H1 (cell line): ENCODE data around the gene RNASE12. TPM values are rescaled to one million over a fixed set of nuclear protein-coding genes. Genes with fewer than 3 reads are reported as not detected.

Experiments
- CTCF ChIA-PET: fragments of 300-600 bp; sonication (Branson Sonifier 250); formaldehyde crosslinking; loops from one replicate; lab custom pipeline; 2021; ENCODE audit not compliant: partially characterized antibody; lab: Charles Lee
- POLR2A ChIA-PET: fragments of 300-600 bp; sonication (Branson Sonifier 250); formaldehyde crosslinking; loops from one replicate; lab custom pipeline; 2021; ENCODE audit warnings: inconsistent platforms; ENCODE audit not compliant: partially characterized antibody; lab: Charles Lee
- DNase-seq, 2 experiments: peaks; one replicate each; pipeline versions ENCODE4 v3.0.0 to v3.0.0-alpha.2; 2010 to 2022; ENCODE audit warnings: low spot score in 2 of 2, low read depth in 1 of 2, mixed read lengths in 1 of 2
- FAIRE-seq: peaks from 2 replicates; lab custom pipeline; 2011; peaks lifted over from hg19 to GRCh38; lab: Jason Lieb, UNC
- H2AFZ ChIP-seq: 2 replicates; pipeline ENCODE4 v1.8.1; 2012; ENCODE audit warnings: low read length, inconsistent platforms
- H2AK5ac ChIP-seq: 2 replicates; pipeline ENCODE4 v1.6.1; 2013; ENCODE audit warnings: low read depth, low read length
- H2BK120ac ChIP-seq: replicated peaks from 2 replicates; pipeline ENCODE3; 2013; ENCODE audit warnings: low read depth, low read length, inconsistent platforms
- H2BK12ac ChIP-seq: 2 replicates; pipeline ENCODE4 v1.6.1; 2013; ENCODE audit warnings: low read depth, low read length
- H2BK15ac ChIP-seq: 2 replicates; pipeline ENCODE4 v1.6.1; 2013; ENCODE audit warnings: low read length
- H2BK20ac ChIP-seq: 2 replicates; pipeline ENCODE4 v1.6.1; 2013; ENCODE audit warnings: low read length
- H2BK5ac ChIP-seq: 2 replicates; pipeline ENCODE4 v1.6.1; 2013; ENCODE audit warnings: low read depth, low read length
- H3K14ac ChIP-seq: 2 replicates; pipeline ENCODE4 v1.6.1; 2013; ENCODE audit warnings: inconsistent platforms; ENCODE audit not compliant: insufficient read length
- H3K18ac ChIP-seq: 2 replicates; pipeline ENCODE4 v1.6.1; 2013; ENCODE audit warnings: low read length; ENCODE audit errors: extremely low read depth
- H3K23ac ChIP-seq: 2 replicates; pipeline ENCODE4 v1.6.1; 2013; ENCODE audit warnings: inconsistent platforms; ENCODE audit not compliant: insufficient read length
- H3K23me2 ChIP-seq: 2 replicates; pipeline ENCODE4 v1.6.1; 2013; ENCODE audit warnings: low read depth, low read length
- H3K27ac ChIP-seq: 2 replicates; pipeline ENCODE4 v1.6.1; 2011; ENCODE audit warnings: low read depth, low read length, inconsistent platforms
- H3K27me3 ChIP-seq, 4 experiments: replicated peaks in 1 of 4; 1 replicate in 1 of 4; 2 replicates in 3 of 4; pipeline versions ENCODE4 v1.6.1 to v1.8.1; 2011 to 2013; ENCODE audit warnings: low read length in 3 of 4, mild to moderate bottlenecking in 3 of 4, inconsistent platforms in 2 of 4, mixed read lengths in 2 of 4, moderate library complexity in 1 of 4; ENCODE audit not compliant: control insufficient read depth in 3 of 4, insufficient read depth in 3 of 4; ENCODE audit errors: extremely low read depth in 1 of 4
- H3K36me3 ChIP-seq, 4 experiments: 2 replicates each; pipeline versions ENCODE4 v1.6.1 to v1.8.1; 2011 to 2013; ENCODE audit warnings: mild to moderate bottlenecking in 4 of 4, low read length in 3 of 4, moderate library complexity in 2 of 4, control low read depth in 1 of 4, inconsistent platforms in 1 of 4; ENCODE audit not compliant: insufficient read depth in 4 of 4, control insufficient read depth in 2 of 4
- H3K4ac ChIP-seq: replicated peaks from 2 replicates; pipeline ENCODE3; 2013; ENCODE audit warnings: low read length, low read depth, mixed read lengths, inconsistent platforms; ENCODE audit not compliant: insufficient read length
- H3K4me1 ChIP-seq, 4 experiments: replicated peaks in 1 of 4; 1 replicate in 1 of 4; 2 replicates in 3 of 4; pipeline versions ENCODE4 v1.6.1 to v1.8.1; 2011 to 2013; ENCODE audit warnings: low read length in 3 of 4, inconsistent platforms in 2 of 4, mixed read lengths in 1 of 4; ENCODE audit not compliant: insufficient read depth in 4 of 4, control insufficient read depth in 3 of 4
- H3K4me2 ChIP-seq, 2 experiments: 2 replicates each; pipeline versions ENCODE4 v1.6.1 to v1.8.1; 2011 to 2013; ENCODE audit warnings: low read depth in 2 of 2, low read length in 2 of 2, control low read depth in 1 of 2, inconsistent platforms in 1 of 2, mild to moderate bottlenecking in 1 of 2; ENCODE audit not compliant: insufficient read depth in 1 of 2
- H3K4me3 ChIP-seq, 4 experiments: fragments of 200-600, 300-600 bp in 1 of 4; sonication (generic), shearing (Covaris generic), sonication (Bioruptor Twin) in 1 of 4; 2 replicates each; pipeline versions ENCODE4 v1.5.1 to v1.8.1; 2011 to 2016; ENCODE audit warnings: low read length in 4 of 4, low read depth in 3 of 4, control low read depth in 2 of 4, inconsistent platforms in 2 of 4, mild to moderate bottlenecking in 2 of 4, mixed read lengths in 1 of 4, moderate library complexity in 1 of 4; ENCODE audit not compliant: insufficient read depth in 2 of 4; ENCODE audit errors: extremely low read depth in 1 of 4
- H3K56ac ChIP-seq: replicated peaks from 2 replicates; pipeline ENCODE3; 2013; ENCODE audit warnings: low read depth, mild to moderate bottlenecking, mixed read lengths, low read length, inconsistent platforms; ENCODE audit not compliant: insufficient read length
- H3K79me1 ChIP-seq: 2 replicates; pipeline ENCODE4 v1.6.1; 2013; ENCODE audit warnings: low read depth, low read length, control low read depth
- H3K79me2 ChIP-seq, 2 experiments: 2 replicates each; pipeline versions ENCODE4 v1.6.1 to v1.8.1; 2012 to 2013; ENCODE audit warnings: low read length in 2 of 2, mild to moderate bottlenecking in 2 of 2, inconsistent platforms in 1 of 2; ENCODE audit not compliant: insufficient read depth in 2 of 2, control insufficient read depth in 1 of 2
- H3K9ac ChIP-seq, 4 experiments: replicated peaks in 1 of 4; 1 replicate in 1 of 4; 2 replicates in 3 of 4; pipeline versions ENCODE4 v1.6.1 to v1.8.1; 2011 to 2013; ENCODE audit warnings: low read depth in 3 of 4, low read length in 3 of 4, control low read depth in 2 of 4, mild to moderate bottlenecking in 2 of 4, moderate library complexity in 2 of 4, inconsistent platforms in 1 of 4; ENCODE audit errors: extremely low read depth in 1 of 4
- H3K9me3 ChIP-seq, 2 experiments: 2 replicates each; pipeline versions ENCODE4 v1.6.1 to v1.8.1; 2012 to 2013; ENCODE audit warnings: mild to moderate bottlenecking in 2 of 2, moderate library complexity in 2 of 2, control low read depth in 1 of 2, inconsistent platforms in 1 of 2, low read depth in 1 of 2, low read length in 1 of 2, mixed read lengths in 1 of 2; ENCODE audit not compliant: insufficient read depth in 2 of 2
- H4K20me1 ChIP-seq, 2 experiments: replicated peaks in 1 of 2; 2 replicates each; pipeline versions ENCODE3 to v1.8.1; 2011 to 2013; ENCODE audit warnings: inconsistent platforms in 2 of 2, low read length in 2 of 2, mild to moderate bottlenecking in 1 of 2; ENCODE audit not compliant: insufficient read depth in 2 of 2, control insufficient read depth in 1 of 2
- H4K5ac ChIP-seq: 2 replicates; pipeline ENCODE4 v1.6.1; 2013; ENCODE audit warnings: low read length, low read depth, mixed read lengths, inconsistent platforms; ENCODE audit not compliant: insufficient read length
- H4K8ac ChIP-seq: 2 replicates; pipeline ENCODE4 v1.8.0; 2013; ENCODE audit warnings: mild to moderate bottlenecking, moderate library complexity, low read length, inconsistent platforms; ENCODE audit not compliant: insufficient read depth; ENCODE audit errors: extremely low read depth
- H4K91ac ChIP-seq: replicated peaks from 2 replicates; pipeline ENCODE3; 2013; ENCODE audit warnings: low read length, mixed read lengths, inconsistent platforms; ENCODE audit not compliant: insufficient read length
- ASH2L ChIP-seq: fragments of 200-600, 300-600 bp; sonication (generic); IDR thresholded peaks from one replicate; pipeline ENCODE4 v1.7.1; 2017; ENCODE audit warnings: low read length
- EP300 ChIP-seq, 2 experiments: IDR thresholded peaks; 1 replicate in 1 of 2; 2 replicates in 1 of 2; pipeline ENCODE4 v1.6.1; 2011 to 2012; ENCODE audit warnings: low read depth in 2 of 2, low read length in 2 of 2, mild to moderate bottlenecking in 2 of 2, borderline replicate concordance in 1 of 2, inconsistent platforms in 1 of 2, moderate library complexity in 1 of 2
- SP2 ChIP-seq: IDR thresholded peaks from 2 replicates; pipeline ENCODE4 v1.6.1; 2012; ENCODE audit warnings: mild to moderate bottlenecking, low read length, inconsistent platforms
- SP4 ChIP-seq: IDR thresholded peaks from 2 replicates; pipeline ENCODE4 v1.6.1; 2012; ENCODE audit warnings: low read length, inconsistent platforms
- WGBS, 2 experiments: shearing (Covaris generic) in 1 of 2; methylation state at CpG; one replicate each; pipeline versions ENCODE4 v1.1.6 to v1.1.7; 2013 to 2015; ENCODE audit warnings: low lambda C conversion rate in 2 of 2, mixed read lengths in 2 of 2, inconsistent platforms in 1 of 2, low coverage in 1 of 2, missing lambda C conversion rate in 1 of 2; ENCODE audit not compliant: insufficient replicate concordance in 2 of 2, insufficient coverage in 1 of 2, insufficient read length in 1 of 2; ENCODE audit errors: extremely low coverage in 1 of 2, missing lambda C conversion rate in 1 of 2; 5-methylcytosine and 5-hydroxymethylcytosine counted together
- polyA plus RNA-seq, 7 experiments: library from polyadenylated mRNA; depleted of rRNA in 3 of 7; stranded (reverse) in 5 of 7; unstranded in 2 of 7; fragments of >200 nt in 5 of 7; fragments of 200-250 nt in 2 of 7; gene quantifications; 1 replicate in 5 of 7; 2 replicates in 1 of 7; 4 replicates in 1 of 7; pipeline versions ENCODE4 v1.2.1 to v1.2.3, GENCODE V29; 2011 to 2013; ENCODE audit warnings: missing spikeins in 2 of 7, mixed read lengths in 2 of 7
- total RNA-seq: library from RNA; stranded (reverse); fragmentation: NEBNext Ultra II Directional; extraction: Animal tissue kit (Norgen Biotek cat#: 25700); gene quantifications from 2 replicates; pipeline ENCODE4 v1.2.1, GENCODE V29; 2021

RNASE12 gene
- total and polyA plus RNA-seq, 2 of the 8 experiments (the other 6 are each of a cell fraction or from before 2014, with no cell fraction given), result not detected

DNA sequence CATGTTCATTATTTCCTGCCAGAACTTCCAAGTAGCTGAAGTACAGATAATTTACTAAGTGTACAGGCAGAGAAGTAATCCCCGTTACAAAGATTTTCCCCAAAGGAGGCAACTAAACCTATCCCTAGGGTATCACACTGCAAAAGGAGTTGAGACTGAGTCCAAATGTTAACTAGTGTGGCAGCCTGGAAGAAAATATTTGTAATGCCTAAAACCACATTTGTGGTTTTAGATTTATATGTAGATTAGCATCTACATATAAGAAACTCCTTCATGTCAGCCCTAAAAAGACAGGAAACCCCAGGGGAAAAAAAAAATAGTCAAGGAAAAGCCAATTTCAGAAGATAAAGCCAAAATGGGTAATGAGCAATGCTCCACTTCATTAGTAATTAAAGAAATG, 1.4 kb upstream of the RNASE12 start:
- H2AK5ac ChIP-seq, result no peak overlapping the region
- 93% methylated on average over 1 of the region's 1 CpG; no CpG with 5 or more reads in 1 of the 2 experiments for WGBS, 2 experiments
- ChIA-PET POLR2A (interaction anchor here (0.7 kb wide), 1 partner anchor 131 kb away, joined by 3 read pairs; the partner anchor contains the start of gene PIP4P1), CTCF (interaction anchor here (0.8 kb wide), 1 partner anchor 286 kb away, joined by 3 read pairs; the partner anchor contains the start of gene TTC5)
- H3K14ac ChIP-seq, result no peak overlapping the region
- no peak overlapping the region for H2AFZ ChIP-seq
- H3K23me2 ChIP-seq, result no peaks in the 10 kb centered on the region
- H3K4me2 ChIP-seq, result no peak overlapping the region
- no peak overlapping the region for H2BK20ac ChIP-seq
- no peaks in the 10 kb centered on the region; a peak in 1 of 7 replicates for H3K4me1 ChIP-seq
- H3K18ac ChIP-seq, result no peak overlapping the region
- no peaks in the 10 kb centered on the region for H3K79me2 ChIP-seq
- FAIRE-seq (no peak), DNase-seq (no peak)
- H3K79me1 ChIP-seq, result no peaks in the 10 kb centered on the region
- no peak overlapping the region for H3K23ac ChIP-seq
- H2BK5ac ChIP-seq, result no peak overlapping the region
- no peak overlapping the region for H4K5ac ChIP-seq
- H2BK15ac ChIP-seq, result no peak overlapping the region
- no peak overlapping the region for H3K9ac ChIP-seq
- no peak overlapping the region for H2BK12ac ChIP-seq
- no peaks in the 10 kb centered on the region for H3K9me3 ChIP-seq
- H3K4ac ChIP-seq, result no peak overlapping the region
- H2BK120ac ChIP-seq, result no peak overlapping the region
- H4K20me1 ChIP-seq, result no peaks in the 10 kb centered on the region
- H3K56ac ChIP-seq, result no peak overlapping the region
- no peak overlapping the region for H3K27ac ChIP-seq
- H3K4me3 ChIP-seq, result no peak overlapping the region
- TF ChIP-seq ASH2L, result no peak
- no peak for TF ChIP-seq EP300 (IDR thresholded peaks at IDR 0.05; ENCODE audit: borderline replicate concordance in 1 of 2, low read depth in 2 of 2, low read length in 2 of 2)
- TF ChIP-seq SP4, result no peak
- no peak for TF ChIP-seq SP2
- no peak overlapping the region for H4K91ac ChIP-seq
- H3K27me3 ChIP-seq, result peaks cover 0 to 2% (median 0%) of the 10 kb centered on the region in 4 experiments; a peak in 1 of 7 replicates
- H3K36me3 ChIP-seq, result no peaks in the 10 kb centered on the region
- no peak overlapping the region for H4K8ac ChIP-seq
